Left renal cortex interstitium (tissue), 4 donors: ENCODE data around the gene ITIH3. TPM values are rescaled to one million over a fixed set of nuclear protein-coding genes. Genes with fewer than 3 reads are reported as not detected.
A peak's percentile ranks its signal among the peaks of the same experiment; 100 is the strongest.
"Not testable (repeated sequence)": the region's sequence is repeated elsewhere in the genome, so short reads cannot be mapped to it uniquely, and the experiment has no call there.

Experiments used
- DNase-seq, 4 donors: peaks; one replicate each; pipeline ENCODE4 v3.0.0-alpha.2; 2013; ENCODE audit warnings: low read depth in 4 of 4, low spot score in 2 of 4, missing footprints in 1 of 4
- polyA plus RNA-seq, 4 donors: library from polyadenylated mRNA; unstranded; fragments of 120-200 nt; gene quantifications; one replicate each; pipeline ENCODE4 v1.2.1, GENCODE V29; 2013; ENCODE audit not compliant: insufficient read length in 4 of 4

Gene ITIH3, protein sequence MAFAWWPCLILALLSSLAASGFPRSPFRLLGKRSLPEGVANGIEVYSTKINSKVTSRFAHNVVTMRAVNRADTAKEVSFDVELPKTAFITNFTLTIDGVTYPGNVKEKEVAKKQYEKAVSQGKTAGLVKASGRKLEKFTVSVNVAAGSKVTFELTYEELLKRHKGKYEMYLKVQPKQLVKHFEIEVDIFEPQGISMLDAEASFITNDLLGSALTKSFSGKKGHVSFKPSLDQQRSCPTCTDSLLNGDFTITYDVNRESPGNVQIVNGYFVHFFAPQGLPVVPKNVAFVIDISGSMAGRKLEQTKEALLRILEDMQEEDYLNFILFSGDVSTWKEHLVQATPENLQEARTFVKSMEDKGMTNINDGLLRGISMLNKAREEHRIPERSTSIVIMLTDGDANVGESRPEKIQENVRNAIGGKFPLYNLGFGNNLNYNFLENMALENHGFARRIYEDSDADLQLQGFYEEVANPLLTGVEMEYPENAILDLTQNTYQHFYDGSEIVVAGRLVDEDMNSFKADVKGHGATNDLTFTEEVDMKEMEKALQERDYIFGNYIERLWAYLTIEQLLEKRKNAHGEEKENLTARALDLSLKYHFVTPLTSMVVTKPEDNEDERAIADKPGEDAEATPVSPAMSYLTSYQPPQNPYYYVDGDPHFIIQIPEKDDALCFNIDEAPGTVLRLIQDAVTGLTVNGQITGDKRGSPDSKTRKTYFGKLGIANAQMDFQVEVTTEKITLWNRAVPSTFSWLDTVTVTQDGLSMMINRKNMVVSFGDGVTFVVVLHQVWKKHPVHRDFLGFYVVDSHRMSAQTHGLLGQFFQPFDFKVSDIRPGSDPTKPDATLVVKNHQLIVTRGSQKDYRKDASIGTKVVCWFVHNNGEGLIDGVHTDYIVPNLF
- polyA plus RNA-seq: 10 to 100 TPM in 1 of 4 donors, 1 to 10 TPM in 3; 7.7 to 10.1 (median 8.0) TPM

DNA sequence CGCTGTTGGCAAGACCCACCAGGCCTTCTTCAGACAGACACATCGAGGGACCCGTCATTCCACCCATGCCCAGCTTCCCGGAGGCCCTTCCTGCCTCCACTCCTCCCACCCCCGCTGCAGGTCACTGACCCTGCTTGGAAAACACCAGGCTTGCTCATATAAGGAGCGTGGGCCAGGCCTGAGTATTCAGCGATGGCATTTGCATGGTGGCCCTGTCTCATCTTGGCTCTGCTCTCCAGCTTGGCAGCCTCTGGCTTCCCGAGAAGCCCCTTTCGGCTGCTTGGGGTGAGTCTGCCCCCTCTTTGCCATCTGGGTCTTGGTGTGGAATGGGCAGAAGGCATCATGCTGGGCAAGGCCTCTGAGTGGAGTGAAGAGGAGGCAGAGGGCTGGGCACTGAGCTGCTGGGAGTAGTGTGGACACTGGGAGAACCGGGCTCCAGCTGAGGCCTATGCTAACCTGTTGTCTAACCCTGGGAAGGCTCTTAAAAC is at the start of gene ITIH3:
TSS of gene ITIH3 (plus strand) at position 185 of the 488 bp plus-strand sequence. CDS start at position 193, 8 bp downstream.
- no peak for DNase-seq

DNA sequence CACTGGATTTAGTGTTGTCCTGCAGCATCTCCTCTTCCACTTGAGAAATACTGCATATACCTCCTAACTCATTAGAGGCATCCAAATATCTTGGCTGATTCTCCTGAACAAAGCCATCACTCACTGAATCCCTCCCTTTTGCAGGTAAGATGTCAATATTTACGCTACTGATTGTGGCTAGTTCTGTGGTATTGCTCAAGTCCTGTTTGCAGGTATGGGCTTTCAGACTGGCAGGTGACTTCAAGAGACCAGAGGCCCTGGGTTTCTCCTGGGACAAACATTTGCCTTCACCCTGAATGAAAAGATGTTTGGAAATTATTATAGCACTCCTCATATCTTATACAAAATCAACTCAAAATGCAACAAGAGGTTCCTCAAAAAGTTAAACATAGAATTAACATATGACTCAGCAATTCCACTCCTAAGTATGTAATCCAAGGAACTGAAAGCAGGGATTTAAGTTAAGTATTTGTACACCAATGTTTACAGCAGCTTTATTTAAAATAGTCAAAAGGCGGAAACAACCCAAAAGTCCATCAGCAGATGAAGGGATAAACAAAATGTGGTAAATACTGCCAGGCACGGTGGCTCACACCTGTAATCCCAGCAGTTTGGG is 42.4 kb upstream of the ITIH3 start:
- DNase-seq: no peak

DNA sequence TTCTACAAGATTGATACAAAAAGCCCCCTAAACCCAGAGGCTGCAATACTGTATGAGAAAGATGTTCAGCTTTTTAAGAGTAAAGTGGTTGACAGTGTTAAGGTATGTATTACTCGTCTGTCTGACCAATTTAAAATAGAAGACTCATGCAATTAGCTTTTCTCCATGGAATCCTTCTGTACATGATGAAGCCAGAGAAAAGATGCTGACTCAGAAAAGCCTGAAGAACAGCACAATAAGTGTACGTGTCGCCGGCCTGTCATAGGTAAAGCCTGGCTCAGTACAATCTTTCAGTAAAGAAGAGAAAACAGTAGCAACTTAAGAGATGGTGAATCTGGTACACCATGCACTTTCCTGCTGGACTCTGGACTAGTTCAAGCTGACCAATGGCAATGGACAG is 40.2 kb upstream of the ITIH3 start:
- DNase-seq: no peak

DNA sequence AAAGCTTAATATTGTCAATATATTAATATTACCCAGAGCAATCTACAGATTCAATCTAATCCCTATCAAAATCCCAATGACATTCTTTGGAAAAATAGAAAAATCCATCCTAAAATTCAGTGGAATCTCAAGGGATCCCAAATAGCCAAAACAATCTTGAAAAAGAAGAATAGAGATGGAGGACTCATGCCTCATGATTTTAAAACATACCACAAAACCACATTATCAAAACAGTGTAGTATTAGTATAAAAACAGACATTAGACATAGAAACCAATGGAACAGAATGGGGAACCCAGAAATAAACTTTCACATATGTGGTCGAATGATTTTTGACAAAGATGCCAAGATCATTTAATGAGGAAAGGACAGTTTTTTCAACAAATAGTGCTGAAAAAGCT is 38.5 kb upstream of the ITIH3 start:
- DNase-seq: no peak

DNA sequence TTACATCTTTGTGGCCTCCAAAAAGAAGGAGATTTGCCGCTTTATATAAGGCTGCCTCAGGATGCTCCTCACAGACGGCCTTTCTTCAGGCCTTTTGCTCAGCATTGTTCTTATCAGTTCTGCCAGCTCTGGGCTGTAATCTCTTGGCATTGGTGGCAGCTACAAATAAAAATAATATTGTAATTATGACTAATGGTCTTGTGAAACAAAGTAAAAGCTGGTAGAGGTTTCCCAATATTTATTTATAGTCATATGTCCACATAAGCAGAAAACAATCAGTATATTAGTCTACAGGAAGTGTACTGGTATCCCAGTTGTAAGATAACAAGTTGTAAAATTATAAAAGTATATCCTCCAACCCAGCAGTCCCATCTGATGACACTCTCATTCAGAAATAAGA is 31.1 kb upstream of the ITIH3 start:
- DNase-seq: no peak

DNA sequence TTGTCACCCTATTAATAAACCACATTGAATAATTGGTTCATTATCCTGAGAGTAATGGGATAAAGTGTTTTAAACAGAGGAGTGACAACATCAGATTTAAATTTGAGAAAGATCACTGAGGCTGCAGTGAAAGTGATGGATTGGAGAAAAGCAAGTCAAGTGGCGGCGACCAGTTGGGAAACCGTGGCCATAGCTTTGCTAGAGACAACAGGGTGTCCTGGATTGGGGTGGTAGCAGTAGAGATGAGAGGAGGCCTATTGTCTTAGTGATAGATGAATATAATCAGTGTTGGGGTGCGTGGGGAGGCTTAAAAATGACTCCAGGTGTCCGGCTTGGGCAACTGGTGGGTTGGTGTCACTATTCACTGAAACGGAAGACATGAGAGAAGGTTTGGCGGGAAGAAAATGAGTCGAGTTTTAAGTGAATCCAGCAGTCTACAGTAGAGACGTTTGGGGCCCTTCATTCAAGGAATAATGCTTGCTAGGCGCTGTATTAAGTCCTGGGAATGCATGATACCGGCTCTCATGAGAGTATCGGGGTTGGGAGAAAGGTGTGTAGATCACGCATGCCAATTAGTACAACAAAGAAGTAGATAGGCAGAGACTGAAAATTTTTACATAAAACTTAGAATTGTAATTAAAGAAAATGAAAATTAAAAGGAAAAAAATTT is 24.7 kb upstream of the ITIH3 start:
- DNase-seq: peak in 2 of 4 donors; percentile 6 to 8

DNA sequence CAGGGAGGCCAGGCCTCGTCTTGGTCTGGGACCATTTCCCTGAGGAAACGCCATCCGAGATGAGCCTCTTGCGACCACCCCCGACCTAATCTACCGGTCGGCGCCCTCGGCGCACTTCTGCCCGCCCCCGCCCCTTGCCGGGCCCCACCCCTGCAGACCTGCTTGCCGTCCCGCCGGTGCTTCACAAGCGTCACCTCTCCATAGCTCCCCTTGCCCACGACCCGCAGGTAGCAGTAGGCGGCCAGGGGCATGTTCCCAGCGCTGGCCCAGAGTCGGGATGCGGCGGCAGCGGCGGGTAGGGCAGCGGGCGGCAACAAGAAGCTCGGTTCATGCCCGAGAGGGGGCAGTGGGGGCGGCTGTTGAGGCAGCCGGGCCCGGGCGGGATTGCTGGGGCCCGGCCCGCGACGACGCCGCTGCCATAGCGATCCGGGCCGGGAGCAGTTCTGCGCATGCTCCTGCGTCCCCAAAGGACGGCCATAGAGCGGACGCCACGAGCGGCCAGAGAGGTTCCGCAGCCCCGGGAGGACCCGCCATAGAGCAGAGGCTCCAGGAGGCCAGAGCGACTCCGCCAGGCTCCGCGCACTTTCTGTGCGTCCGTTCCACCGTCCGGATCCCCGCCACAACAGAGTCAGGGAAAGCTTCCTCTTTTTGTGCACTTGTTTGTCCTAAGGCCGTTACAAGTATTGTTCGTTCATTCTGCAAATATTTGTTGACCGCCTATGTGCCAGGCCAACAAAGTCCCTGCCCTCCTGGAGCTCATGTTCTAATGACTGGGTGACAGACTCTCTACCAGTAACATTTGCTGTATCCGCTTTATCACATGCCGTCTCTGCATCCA is 23.9 kb upstream of the ITIH3 start, which contains the start of gene NEK4:
TSS of gene NEK4 (minus strand) at position 445 of the 838 bp plus-strand sequence. CDS start at position 251, 194 bp downstream.
- peak; percentile 71 to 86 (median 78) for DNase-seq

DNA sequence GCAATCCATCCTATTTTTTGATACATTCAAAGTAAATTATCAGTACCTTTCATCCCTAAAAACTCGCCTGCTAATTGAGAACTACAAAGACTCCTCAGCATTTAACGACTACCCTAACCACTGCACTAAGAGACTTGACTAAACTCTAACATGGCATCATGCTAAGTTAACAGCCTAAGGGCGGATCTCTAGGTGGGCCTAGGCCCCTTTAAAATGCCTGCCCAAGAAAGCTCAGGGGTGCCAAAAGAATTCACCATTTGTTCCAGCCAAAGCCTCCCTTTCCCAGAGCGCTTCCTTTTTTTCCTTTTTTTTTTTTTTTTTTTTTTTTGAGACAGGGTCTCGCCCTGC is 23.3 kb upstream of the ITIH3 start:
- DNase-seq: no peak

DNA sequence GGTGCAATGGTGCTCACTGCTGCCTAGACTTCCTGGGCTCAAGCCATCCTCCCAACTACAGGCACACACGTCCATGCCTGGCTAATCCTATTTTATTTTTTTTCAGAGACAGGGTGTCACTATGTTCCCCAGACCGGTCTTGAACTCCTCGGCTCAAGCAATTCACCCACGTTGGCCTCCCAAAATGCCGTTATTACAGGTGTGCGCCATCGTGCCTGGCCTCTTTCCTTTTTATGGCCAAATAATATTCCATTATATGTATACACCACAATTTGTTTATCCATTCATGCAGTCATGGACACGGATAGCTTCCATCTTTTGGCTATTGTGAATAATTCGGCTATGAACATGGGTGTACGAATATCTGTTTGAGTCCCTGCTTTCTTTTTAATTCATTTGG is 22.9 kb upstream of the ITIH3 start:
- no peak for DNase-seq

DNA sequence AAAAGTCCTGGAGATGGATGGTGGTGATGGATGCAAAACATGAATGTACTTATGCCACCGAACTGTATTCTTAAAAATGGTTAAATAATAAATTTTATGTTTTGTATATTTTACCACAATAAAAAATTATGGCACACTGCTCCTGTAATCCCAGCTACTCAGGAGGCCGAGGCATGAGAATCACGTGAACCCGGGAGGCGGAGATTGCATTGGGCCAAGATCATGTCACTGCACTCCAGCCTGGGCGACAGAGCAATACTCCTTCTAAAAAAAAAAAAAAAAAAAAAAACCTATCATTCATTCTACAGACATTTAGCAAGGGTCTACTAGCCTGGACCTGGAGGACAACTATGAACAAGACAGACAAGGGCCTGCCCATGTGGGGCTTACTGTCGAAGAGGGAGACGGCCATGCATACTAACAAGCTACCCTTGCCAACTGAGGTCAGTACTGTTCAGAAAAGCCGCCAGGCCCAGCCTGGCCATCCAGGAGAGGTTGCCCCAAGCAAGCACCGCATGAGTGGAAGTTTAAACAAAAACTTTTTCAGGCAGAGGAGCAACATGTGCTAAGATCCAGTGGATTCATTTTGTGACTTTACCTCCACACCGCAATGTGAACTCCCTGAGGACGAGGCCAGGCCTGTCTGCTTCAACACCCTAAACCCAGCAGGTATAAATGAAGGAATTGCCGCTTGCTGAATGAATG is 21.1 kb upstream of the ITIH3 start:
- DNase-seq: no peak

DNA sequence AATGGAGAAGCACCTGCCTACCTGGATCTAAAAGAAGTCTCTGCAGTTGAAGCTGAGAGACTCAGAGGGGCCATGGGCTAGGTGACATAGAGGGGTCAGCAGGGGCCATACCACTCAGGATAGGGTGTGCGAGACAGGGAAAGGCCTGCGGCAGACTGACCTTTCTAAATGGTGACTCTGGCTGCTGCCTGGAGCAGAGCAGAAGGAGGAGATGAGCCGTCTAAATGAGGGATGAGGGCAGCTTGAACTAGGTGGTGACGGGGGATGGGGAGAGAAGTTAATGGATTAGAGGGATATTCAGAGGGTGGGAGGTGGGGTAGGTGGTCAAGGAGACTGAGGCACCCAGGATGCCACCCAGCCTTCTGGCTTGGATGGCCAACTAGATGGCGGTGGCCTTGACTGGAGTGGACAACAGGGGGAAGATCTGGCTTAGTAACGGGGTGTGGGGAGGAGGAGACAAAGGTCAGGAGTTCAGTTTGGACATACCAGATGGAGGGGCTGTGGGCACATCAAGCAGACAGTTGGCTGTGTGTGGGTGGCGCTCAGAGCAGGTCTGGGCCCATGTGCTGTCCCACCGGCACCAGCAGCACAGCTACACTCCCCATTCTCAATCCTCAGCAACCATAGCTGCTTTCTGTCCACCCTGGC is 20.4 kb upstream of the ITIH3 start:
- DNase-seq: no peak

DNA sequence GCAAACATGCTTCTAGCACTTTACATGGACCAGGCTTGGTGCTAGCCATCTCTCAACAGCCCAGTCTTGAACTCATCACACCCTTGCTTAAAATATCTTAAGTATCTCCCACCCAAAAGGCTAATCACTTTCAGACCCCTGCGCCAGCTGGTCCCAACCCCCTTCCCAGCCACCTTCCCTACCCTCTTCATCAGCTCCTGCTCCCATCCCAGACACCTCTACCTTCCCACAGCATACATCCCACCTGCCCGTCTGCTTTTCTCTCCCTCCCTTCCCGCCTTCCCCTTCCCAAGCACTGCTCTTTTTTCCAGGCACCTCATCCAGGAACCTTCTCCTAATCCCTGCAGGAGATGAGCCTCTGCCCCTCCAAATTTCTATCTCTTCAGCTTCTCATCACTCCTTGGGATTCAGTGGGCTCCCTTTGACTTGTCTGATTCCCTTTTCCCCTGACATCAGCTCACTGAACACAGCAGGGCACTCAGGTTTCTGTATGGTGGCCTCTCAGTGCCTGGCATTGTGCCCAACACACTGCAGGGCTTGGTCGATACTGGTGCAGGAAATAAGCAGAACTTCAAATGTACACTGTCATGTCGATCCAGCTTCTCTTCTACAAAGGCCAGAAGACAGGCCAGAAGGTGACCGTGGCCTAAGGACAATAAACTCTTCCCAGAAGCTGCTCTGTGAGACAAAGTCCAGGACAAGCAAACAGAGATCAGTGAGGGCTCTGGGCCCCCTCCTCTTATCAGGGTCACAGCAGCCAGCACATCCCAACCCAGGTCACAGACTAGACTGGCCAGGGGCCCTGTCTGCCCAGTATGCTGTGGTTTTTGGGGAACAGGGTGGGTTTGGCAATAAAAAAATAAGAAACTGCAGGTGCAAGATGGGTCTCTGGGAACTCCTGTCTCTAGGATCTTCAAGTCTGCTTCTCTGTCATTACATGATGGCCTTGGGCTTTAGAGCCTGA is 19.4 kb upstream of the ITIH3 start:
- no peak for DNase-seq

DNA sequence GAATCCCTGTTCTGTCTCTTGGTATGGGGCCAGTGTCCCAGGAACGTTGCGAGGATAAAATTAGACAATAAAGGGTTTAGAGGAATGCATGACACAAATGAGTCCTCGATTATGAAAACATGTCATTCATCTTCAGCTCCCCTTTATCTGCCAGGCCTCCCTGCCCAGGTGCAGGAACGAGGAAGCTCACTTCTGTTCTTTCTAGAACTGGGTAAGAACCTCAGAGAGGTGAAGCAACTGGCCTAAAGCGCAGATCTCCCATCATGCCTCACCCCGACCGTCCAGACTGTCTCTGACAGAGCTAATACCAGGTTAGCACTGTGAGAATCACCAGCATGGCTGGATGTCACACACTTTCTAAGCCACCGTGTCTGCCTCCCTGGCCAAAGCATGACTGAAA is 18.7 kb upstream of the ITIH3 start:
- DNase-seq: no peak

DNA sequence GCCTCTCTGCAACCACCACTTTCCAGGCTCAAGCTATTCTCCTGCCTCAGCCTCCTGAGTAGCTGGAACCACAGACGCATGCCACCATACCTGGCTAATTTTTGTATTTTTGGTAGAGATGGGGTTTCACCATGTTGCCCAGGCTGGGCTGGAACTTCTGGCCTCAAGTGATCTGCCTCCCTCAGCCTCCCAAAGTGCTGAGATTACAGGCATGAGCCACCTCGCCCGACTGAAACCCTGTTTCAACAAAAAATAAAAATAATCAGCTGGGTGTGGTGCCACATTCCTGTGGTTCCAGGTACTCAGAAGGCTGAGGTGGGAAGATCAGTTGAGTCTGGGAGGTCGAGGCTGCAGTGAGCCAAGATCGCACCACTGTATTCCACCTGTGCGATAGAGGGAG is 18.1 kb upstream of the ITIH3 start:
- not testable (repeated sequence) for DNase-seq

DNA sequence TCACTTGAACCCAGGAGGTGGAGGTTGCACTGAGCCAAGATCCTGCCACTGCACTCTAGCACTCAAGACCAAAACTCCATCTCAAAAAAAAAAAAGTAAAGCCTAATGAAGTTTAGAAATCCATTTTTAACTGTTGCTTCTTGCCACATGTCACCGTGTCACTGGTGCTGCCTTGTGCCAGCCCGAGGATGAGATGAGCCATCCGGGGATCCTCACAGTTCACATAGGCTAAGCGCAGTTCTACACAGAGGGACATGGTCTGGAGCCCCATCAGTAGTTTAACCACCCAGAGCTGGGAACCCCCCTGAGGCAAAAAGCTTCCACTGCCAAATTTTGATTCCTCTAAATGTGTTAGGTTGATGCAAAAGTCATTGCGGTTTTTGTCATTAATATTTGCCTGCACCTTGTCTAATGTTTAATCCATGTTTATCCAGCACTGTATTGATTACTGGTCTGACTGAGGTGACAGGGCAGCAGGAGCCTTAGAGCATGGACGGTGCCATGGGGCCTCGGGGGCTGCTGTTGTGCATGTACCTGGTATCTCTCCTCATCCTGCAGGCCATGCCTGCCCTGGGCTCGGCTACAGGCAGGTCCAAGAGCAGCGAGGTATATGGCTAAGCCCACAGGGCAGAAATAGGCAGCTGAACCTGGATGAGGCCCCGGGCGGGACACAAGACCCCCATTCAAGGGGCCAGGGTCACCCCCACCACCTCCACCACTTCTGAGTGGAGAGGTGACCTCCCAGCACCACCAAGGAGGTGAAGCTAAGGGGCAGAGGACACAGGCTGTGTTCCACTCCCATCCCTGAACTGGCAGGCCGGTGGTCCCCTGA is 17.3 kb upstream of the ITIH3 start, which contains the start of gene ITIH1:
TSS of gene ITIH1 (plus strand) at position 473 of the 832 bp plus-strand sequence. CDS start at position 490, 17 bp downstream.
- DNase-seq: no peak
